OCI-LY7 (cell line): Measurements from ENCODE around the gene BLTP3B. TPM values are rescaled to one million over a fixed set of nuclear protein-coding genes. Genes with fewer than 3 reads are reported as not detected.

ENCODE experiments used
- BruUV-seq: library from RNA; stranded (reverse); fragments of 400-500 nt; replicated peaks from 2 replicates; lab custom pipeline; 2021; lab: Mats Ljungman, UMichigan
- CTCF ChIA-PET: fragments of 300-600 bp; sonication (Branson Sonifier 250); formaldehyde crosslinking; loops from one replicate; lab custom pipeline; 2022; ENCODE audit warnings: antibody characterized with exemption; ENCODE audit not compliant: unreplicated experiment; lab: Charles Lee
- POLR2A ChIA-PET: fragments of 300-600 bp; sonication (Branson Sonifier 250); formaldehyde crosslinking; loops from one replicate; lab custom pipeline; 2022; ENCODE audit warnings: antibody characterized with exemption; lab: Charles Lee
- DNase-seq: peaks from one replicate; pipeline ENCODE4 v3.0.0-alpha.2; 2015; ENCODE audit warnings: low spot score
- H2AFZ ChIP-seq: fragments of 200-600 bp; sonication (generic), shearing (Covaris generic); 2 replicates; pipeline ENCODE4 v1.6.1; 2014; ENCODE audit warnings: mild to moderate bottlenecking, antibody characterized with exemption, low read length, moderate library complexity
- H3K27ac ChIP-seq: fragments of 200-600 bp; sonication (generic); 2 replicates; pipeline ENCODE4 v1.5.1; 2014; ENCODE audit warnings: mixed run types, low read depth, mild to moderate bottlenecking, moderate library complexity, low read length, inconsistent platforms; ENCODE audit not compliant: poor library complexity, severe bottlenecking
- H3K36me3 ChIP-seq: fragments of 200-600 bp; sonication (generic); 2 replicates; pipeline ENCODE4 v1.6.1; 2014; ENCODE audit warnings: mild to moderate bottlenecking, antibody characterized with exemption, low read length, moderate library complexity, mixed read lengths; ENCODE audit not compliant: insufficient read depth
- H3K4me1 ChIP-seq: fragments of 200-600 bp; sonication (generic); 2 replicates; pipeline ENCODE4 v1.5.1; 2014; ENCODE audit warnings: mild to moderate bottlenecking, low read length; ENCODE audit not compliant: insufficient read depth, poor library complexity, severe bottlenecking
- H3K4me2 ChIP-seq: fragments of 200-600 bp; sonication (generic); 2 replicates; pipeline ENCODE4 v1.6.1; 2014; ENCODE audit warnings: mild to moderate bottlenecking, low read length
- H3K4me3 ChIP-seq: fragments of 200-600 bp; sonication (generic); 2 replicates; pipeline ENCODE4 v1.5.1; 2014; ENCODE audit warnings: mild to moderate bottlenecking, low read depth, low read length; ENCODE audit not compliant: poor library complexity, severe bottlenecking
- H3K79me2 ChIP-seq: fragments of 200-600 bp; sonication (generic); 2 replicates; pipeline ENCODE4 v1.6.1; 2016; ENCODE audit warnings: low read depth, mild to moderate bottlenecking, low read length, moderate library complexity, mixed read lengths; ENCODE audit not compliant: insufficient read depth
- H3K9me2 ChIP-seq: fragments of 200-600 bp; sonication (generic); 2 replicates; pipeline ENCODE4 v1.6.1; 2016; ENCODE audit warnings: mild to moderate bottlenecking, low read length, mixed read lengths; ENCODE audit not compliant: insufficient read depth
- H3K9me3 ChIP-seq: fragments of 200-600 bp; sonication (generic); 2 replicates; pipeline ENCODE4 v1.6.1; 2014; ENCODE audit warnings: mild to moderate bottlenecking, mixed run types, low read length, mixed read lengths
- H4K20me1 ChIP-seq: fragments of 200-600 bp; sonication (generic); 2 replicates; pipeline ENCODE4 v1.6.1; 2014; ENCODE audit warnings: mild to moderate bottlenecking, antibody characterized with exemption, low read length, moderate library complexity, mixed read lengths; ENCODE audit not compliant: insufficient read depth
- CTCF ChIP-seq: fragments of 200-600 bp; sonication (generic); conservative IDR thresholded peaks from 2 replicates; pipeline ENCODE4 v1.5.1; 2014; ENCODE audit warnings: mild to moderate bottlenecking, antibody characterized with exemption, low read length, moderate library complexity, mixed read lengths
- EZH2phosphoT487 ChIP-seq: fragments of 200-600 bp; sonication (generic); IDR thresholded peaks from 2 replicates; pipeline ENCODE4 v1.6.1; 2018; ENCODE audit warnings: low read depth, borderline replicate concordance, mild to moderate bottlenecking, mixed run types, antibody characterized with exemption, low read length, moderate library complexity, mixed read lengths
- intact Hi-C: fragments of 100-400 bp; cut with micrococcal nuclease; formaldehyde crosslinking; loops from one replicate; pipeline ENCODE4 v1.10.0; 2022; ENCODE audit not compliant: unreplicated experiment
- total RNA-seq, 2 experiments: library from RNA; depleted of rRNA in 1 of 2; stranded (reverse); fragments of >200 nt in 1 of 2; shearing (Covaris generic) in 1 of 2; gene quantifications; 2 replicates each; pipeline ENCODE4 v1.2.3, GENCODE V29; 2014 to 2022

Gene BLTP3B
- total RNA-seq, 2 experiments from 2014 or later = 18.9 to 20.2 TPM

- ChIA-PET POLR2A (interaction anchor here (0.6 to 1.7 kb wide), 4 partner anchors 14 to 61 kb away, joined by 3 to 4 read pairs (median 4); no protein-coding TSS in a partner anchor), CTCF (no interaction called here)
- Histone ChIP-seq H3K27ac (no peak overlapping the region), H3K4me3 (no peak overlapping the region), H3K36me3 (peaks cover 19% of the 10 kb centered on the region; the same call in 1 of the 2 replicates), H3K4me1 (no peaks in the 10 kb centered on the region), H2AFZ (no peak overlapping the region), H3K9me2 (no peaks in the 10 kb centered on the region), H3K9me3 (no peaks in the 10 kb centered on the region), H3K79me2 (no peaks in the 10 kb centered on the region), H4K20me1 (no peaks in the 10 kb centered on the region), H3K4me2 (no peak overlapping the region)
- BruUV-seq = no TSS peak
- no peak for DNase-seq
- no peak for TF ChIP-seq EZH2phosphoT487
- TF ChIP-seq CTCF = no peak
- intact Hi-C loops = no loop called here
Measured at GRCh38 chr12:100163416-100164152, 20.9 kb upstream of the BLTP3B start.

- no peaks in the 10 kb centered on the region for H3K79me2 ChIP-seq
- POLR2A ChIA-PET = interaction anchor here (0.5 kb wide), 1 partner anchor 776 kb away, joined by 3 read pairs; no protein-coding TSS in a partner anchor
- BruUV-seq = no TSS peak
- intact Hi-C loops = no loop called here
- no peaks in the 10 kb centered on the region for H3K4me1 ChIP-seq
- CTCF ChIA-PET = no interaction called here
- TF ChIP-seq CTCF (no peak), EZH2phosphoT487 (no peak)
- H3K9me2 ChIP-seq = no peaks in the 10 kb centered on the region
- H3K9me3 ChIP-seq = no peaks in the 10 kb centered on the region
- no peaks in the 10 kb centered on the region for H4K20me1 ChIP-seq
- H3K27ac ChIP-seq = no peak overlapping the region
- H2AFZ ChIP-seq = no peak overlapping the region
- peaks cover 8% of the 10 kb centered on the region for H3K36me3 ChIP-seq
- H3K4me2 ChIP-seq = no peak overlapping the region
- no peak for DNase-seq
- H3K4me3 ChIP-seq = no peak overlapping the region
Measured at GRCh38 chr12:100159391-100160104, 16.9 kb upstream of the BLTP3B start.

- ChIA-PET POLR2A (interaction anchor here (0.6 kb wide), 1 partner anchor 14 kb away, joined by 5 read pairs; no protein-coding TSS in a partner anchor), CTCF (no interaction called here)
- DNase-seq = no peak
- H3K4me1 ChIP-seq = no peaks in the 10 kb centered on the region
- H3K27ac ChIP-seq = no peak overlapping the region
- no peaks in the 10 kb centered on the region for H4K20me1 ChIP-seq
- no peak overlapping the region for H2AFZ ChIP-seq
- H3K4me3 ChIP-seq = no peak overlapping the region
- no peaks in the 10 kb centered on the region for H3K9me2 ChIP-seq
- intact Hi-C loops = no loop called here
- no peaks in the 10 kb centered on the region for H3K79me2 ChIP-seq
- no peaks in the 10 kb centered on the region for H3K9me3 ChIP-seq
- TF ChIP-seq CTCF (no peak), EZH2phosphoT487 (no peak)
- no TSS peak for BruUV-seq
- no peak overlapping the region for H3K4me2 ChIP-seq
- peaks cover 9% of the 10 kb centered on the region for H3K36me3 ChIP-seq
Measured at GRCh38 chr12:100158535-100158934, 15.9 kb upstream of the BLTP3B start.
